HG03565 (cell line): ENCODE results near the gene NACC1.

Source experiments
- ATAC-seq: cut with Tn5 transposase; IDR thresholded peaks from one replicate; pipeline ENCODE4 v1.9.1; 2021; ENCODE audit warnings: mild to moderate bottlenecking, moderate library complexity; ENCODE audit not compliant: unreplicated experiment

NACC1 gene

DNA sequence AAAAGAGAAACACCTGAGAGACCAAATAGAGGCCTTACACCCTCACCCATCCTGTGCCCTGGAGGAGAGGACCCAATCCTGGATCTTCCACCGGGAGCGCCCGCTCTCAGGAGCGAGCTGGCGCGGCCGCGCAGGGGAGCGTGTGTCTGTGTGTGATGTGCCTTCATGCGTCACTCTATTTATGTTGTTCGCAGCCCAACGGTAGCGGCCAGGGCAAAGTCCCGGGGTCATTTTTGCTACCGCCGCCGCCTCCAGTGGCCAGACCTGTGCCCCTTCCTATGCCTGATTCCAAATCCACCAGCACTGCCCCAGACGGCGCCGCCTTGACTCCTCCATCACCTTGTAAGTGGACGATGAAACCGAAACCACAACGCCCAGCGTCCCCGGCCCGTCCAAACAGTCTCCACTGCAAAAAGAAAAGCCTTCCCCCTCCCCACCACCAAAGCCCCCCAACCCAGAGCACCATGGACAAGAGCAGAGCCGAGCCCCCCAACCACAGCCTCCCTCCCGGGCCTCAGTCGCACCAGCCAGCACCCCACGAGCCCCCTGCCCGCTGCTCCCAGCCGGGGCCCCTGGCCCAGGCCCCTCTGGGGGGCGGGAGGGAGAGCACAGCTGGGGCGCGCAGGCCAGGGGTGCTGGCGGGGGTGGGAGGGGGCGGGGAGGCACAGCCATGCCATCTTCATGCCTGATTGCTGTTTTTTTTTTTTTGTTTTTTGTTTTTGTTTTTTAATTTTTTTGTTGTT lies 30.1 kb upstream of the NACC1 start:
- no peak for ATAC-seq

DNA sequence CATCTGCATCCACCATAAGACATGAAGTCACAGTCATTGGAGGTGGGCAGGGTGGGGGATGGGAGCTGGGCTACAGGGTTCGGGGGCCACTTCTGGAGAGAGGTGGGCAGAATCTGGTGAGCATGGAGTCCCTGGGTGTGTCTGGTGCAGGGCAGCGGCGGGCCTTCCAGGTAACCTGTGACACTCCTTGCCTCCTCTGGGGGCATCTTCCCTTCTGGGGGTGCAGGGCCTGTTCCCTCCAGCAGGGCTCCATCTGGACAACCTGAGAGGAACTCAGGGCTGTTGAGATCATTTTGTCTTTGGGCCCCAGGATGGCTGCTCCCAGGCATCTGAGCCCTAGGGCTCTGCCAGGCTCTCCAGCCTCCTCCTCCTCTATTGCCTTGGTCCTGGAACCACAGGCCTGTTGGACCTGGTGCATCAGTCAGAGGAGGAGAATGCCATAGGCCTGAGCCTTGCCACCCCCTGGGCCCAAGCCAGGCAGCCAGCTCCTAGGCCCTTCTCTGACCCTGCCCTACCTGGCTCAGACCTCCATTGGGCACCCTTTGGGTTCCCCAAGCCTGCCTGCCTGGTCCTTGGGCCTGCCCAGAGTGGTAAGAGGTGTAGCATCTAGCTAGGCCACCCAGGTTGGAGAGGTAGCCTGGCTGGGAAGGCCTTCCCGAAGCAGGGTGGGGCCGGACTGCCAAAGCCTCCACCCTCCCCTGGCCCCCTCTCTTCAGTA lies 28.8 kb upstream of the NACC1 start:
- ATAC-seq = no peak

GRCh38 chr19:13089857-13090507 lies 28.1 kb upstream of the NACC1 start:
- ATAC-seq = no peak

- no peak for ATAC-seq
These were observed 27.4 kb upstream of the NACC1 start for GRCh38 chr19:13090511-13091231.

GRCh38 chr19:13091400-13092157 lies 26.5 kb upstream of the NACC1 start:
- no peak for ATAC-seq

GRCh38 chr19:13092158-13092543 lies 25.9 kb upstream of the NACC1 start:
- ATAC-seq = no peak

DNA sequence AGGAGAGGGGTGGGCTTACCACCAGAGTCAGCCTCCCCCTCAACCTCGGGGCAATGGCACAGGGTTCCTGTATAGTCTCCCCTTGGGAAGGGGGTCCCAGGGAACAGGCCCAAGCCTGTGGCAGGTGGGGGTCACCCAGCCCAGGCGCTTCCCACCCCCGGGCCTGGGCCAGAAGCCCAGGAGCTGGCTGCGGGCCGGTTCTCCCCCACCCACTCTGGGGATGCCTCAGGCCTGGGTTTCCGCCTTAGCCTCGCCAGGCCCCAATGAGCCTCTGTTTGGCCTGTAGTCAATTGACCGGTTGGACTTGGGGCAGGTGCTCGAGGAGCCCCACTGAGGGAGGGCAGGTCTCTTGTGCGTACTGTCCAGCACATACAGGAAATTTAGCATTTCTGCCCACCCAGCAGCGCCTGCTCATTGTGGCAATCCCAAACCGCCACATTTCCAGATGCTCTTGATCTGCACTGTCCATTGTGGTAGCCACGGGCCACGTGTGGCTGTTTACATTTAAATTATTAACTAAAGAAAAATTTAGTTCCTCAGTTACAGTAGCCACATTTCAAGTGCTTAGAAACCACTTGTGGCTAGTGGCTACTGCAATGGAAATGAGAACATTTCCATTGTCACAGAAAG lies 25.3 kb upstream of the NACC1 start:
- no peak for ATAC-seq

GRCh38 chr19:13093407-13094105 lies 24.5 kb upstream of the NACC1 start:
- no peak for ATAC-seq

GRCh38 chr19:13094106-13094504 lies 24.0 kb upstream of the NACC1 start:
- ATAC-seq = no peak

- no peak for ATAC-seq
These were observed 23.2 kb upstream of the NACC1 start for GRCh38 chr19:13094771-13095392.

GRCh38 chr19:13095393-13095784 lies 22.7 kb upstream of the NACC1 start:
- no peak for ATAC-seq

DNA sequence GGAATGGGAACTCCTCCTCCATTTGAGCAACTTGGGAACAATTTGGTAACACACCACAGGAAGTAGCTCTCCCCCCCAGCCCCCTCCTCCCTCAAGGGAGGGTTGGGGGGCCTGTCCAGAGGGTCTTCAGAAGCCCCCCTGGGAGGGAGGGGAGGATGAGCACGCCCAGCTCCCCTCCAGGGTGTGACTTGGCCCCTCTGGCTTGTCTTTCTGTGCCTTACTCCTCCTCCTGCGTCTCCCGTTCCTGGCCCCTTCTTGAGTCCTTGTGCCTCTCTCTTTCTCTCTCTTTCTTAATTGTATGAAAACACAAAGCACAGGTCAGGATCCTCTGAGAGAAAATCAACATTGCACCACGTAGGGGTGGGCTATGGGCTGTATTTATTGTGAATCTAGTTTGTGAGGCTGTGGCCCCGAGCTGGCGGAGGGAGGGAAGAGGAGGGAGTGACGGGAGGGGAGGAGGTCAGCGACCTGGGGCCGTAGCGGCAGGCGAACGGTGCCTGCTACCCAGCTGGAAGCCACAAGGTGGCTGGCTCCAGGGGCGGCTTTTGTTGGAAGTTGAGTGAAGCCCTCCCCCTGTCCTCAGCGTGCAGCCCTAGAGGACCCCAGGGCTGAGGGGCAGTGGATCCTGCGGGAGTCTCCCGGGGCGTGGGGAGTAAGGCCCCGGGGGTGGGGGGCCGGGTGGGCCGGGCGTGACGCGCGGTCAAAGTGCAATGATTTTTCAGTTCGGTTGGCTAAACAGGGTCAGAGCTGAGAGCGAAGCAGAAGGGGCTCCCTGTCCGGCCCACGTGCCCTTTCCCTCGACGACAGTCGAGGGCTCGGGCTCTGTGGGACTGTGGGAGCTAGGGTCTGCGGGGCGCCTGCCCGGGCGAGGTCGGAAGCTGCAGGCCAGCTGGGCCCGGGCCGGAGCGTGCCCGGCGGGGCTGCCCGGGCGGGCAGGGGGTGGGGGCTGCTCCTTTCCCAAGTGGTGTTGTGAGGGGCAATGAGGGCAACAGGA lies 21.8 kb upstream of the NACC1 start:
- no peak for ATAC-seq

GRCh38 chr19:13097033-13097462 lies 21.0 kb upstream of the NACC1 start:
- ATAC-seq = no peak

DNA sequence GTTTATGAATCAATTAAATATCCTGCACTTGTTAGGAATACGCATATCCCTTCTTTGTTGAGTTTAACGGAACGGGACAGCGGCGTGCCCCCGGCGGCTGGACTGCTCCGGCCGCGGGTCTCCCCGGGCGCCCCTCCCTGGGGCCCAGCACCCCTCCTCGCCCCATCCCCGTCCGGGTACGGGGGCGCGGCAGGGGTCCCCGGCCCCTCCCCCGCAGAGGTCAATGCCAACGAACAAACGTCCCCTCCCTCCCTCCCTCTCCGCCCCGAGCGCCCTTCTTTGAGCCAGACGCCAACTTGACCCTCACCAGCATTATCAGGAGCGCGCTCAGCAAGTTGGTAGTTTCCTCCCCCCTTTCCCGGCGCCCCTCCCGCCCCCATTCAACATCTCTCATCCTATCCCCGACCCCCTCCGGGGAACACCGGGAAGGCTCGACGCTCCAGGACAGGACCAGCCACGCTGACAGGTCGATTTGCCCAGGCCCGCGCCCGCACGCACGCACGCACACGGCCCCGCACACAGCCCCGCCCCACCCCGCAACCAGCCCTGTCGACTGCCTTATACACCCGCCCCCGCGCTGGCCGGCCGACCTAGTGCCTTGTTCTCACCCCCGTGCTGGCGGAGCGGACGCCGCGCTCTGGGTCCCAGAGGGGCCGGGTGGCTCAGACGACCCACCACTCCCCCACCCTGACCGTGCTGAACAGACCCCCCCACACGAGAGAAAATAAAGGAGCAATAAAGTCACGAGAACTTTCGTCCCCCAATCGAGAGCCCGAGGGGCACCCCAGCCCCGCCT lies 20.4 kb upstream of the NACC1 start:
- no peak for ATAC-seq

DNA sequence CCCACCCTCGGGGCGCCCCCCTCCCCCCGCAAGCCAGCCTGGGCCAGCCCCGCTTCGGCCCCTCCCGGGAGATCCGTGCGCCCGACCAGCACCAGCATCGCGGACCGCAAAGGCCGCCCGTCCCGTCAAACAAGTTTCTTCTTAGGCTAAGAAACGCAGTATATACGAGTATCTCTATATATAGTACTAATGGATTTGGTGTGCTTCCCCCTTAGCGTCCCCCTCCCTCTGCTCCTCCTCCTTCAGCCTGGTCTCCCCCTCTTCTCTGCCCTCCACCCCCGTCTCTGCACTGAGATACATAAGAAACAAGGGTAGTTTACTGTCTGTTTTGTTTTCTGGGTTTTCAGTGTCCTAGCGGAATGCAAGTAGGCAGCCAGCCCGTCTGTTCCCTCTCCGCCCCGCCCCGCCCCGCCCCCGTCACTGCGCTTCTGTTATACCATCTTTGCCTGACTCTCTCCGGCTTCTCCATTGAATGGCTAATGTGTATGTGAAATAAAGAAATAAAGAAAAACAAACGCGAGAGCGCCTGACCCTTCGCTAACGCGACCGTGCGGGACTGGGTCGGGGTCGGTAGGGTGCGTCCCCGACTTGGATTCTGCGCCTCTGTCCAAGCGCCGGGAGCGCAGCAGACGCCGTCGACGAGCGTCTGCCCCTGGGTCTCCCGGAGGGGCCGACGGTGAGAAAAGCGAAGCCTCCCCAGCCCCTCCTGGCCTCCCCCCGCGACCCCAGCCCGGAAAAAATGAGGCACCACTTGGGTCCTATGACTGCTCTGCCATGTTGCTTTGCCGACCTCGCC lies 19.6 kb upstream of the NACC1 start:
- ATAC-seq = no peak
